HCT116 (cell line): ENCODE results near the gene SPOP. TPM values are rescaled to one million over a fixed set of nuclear protein-coding genes. Genes with fewer than 3 reads are reported as not detected.

ENCODE experiments used
- ATAC-seq: fragments of 200-7000 bp; cut with Tn5 transposase; 2 replicates; pipeline ENCODE4 v1.9.1; 2020; ENCODE audit warnings: mild to moderate bottlenecking, moderate library complexity
- BruUV-seq: library from RNA; stranded (reverse); fragments of 400-500 nt; replicated peaks from 2 replicates; lab custom pipeline; 2021; lab: Mats Ljungman, UMichigan
- CTCF ChIA-PET: fragments of 300-600 bp; sonication (Branson Sonifier 250); formaldehyde crosslinking; loops from one replicate; lab custom pipeline; 2021; ENCODE audit warnings: antibody characterized with exemption; lab: Charles Lee
- POLR2A ChIA-PET: fragments of 300-600, 350-600 bp; sonication (Branson Sonifier 250); formaldehyde crosslinking; loops from one replicate; lab custom pipeline; 2021; ENCODE audit warnings: antibody characterized with exemption; lab: Charles Lee
- RAD21 ChIA-PET, 2 experiments: fragments of 300-600 bp; sonication (Branson Sonifier 250); formaldehyde crosslinking; loops; one replicate each; lab custom pipeline; 2023; ENCODE audit warnings: low total read pairs in 2 of 2; ENCODE audit not compliant: uncharacterized antibody in 2 of 2, unreplicated experiment in 2 of 2, low non-redundant PET in 1 of 2; lab: Charles Lee
- DNase-seq: peaks from one replicate; pipeline ENCODE4 v3.0.0-alpha.2; 2010; ENCODE audit warnings: low read depth, low spot score
- H2AFZ ChIP-seq: fragments of 200-600 bp; shearing (Covaris generic), sonication (generic); 2 replicates; pipeline ENCODE4 v1.6.1; 2017; ENCODE audit warnings: low read depth, mixed run types, mixed read lengths, antibody characterized with exemption, low read length; ENCODE audit not compliant: poor library complexity, severe bottlenecking
- H3K27ac ChIP-seq: 2 replicates; pipeline ENCODE4 v1.5.1; 2012; ENCODE audit warnings: low read depth, low read length
- H3K27me3 ChIP-seq: fragments of 200-600 bp; sonication (generic); 2 replicates; pipeline ENCODE4 v1.6.1; 2016; ENCODE audit warnings: mixed run types, low read length, mixed read lengths; ENCODE audit not compliant: insufficient read depth
- H3K36me3 ChIP-seq, 2 experiments: fragments of 200-500 bp in 1 of 2; fragments of 200-600 bp in 1 of 2; sonication (Bioruptor generic) in 1 of 2; sonication (generic) in 1 of 2; 2 replicates each; pipeline versions ENCODE4 v1.5.1 to v1.6.1; 2014 to 2016; ENCODE audit warnings: low read length in 2 of 2, inconsistent platforms in 1 of 2, mixed read lengths in 1 of 2, mixed run types in 1 of 2; ENCODE audit not compliant: insufficient read depth in 2 of 2, control insufficient read depth in 1 of 2
- H3K4me1 ChIP-seq, 2 experiments: fragments of 200-600 bp in 1 of 2; sonication (generic) in 1 of 2; 2 replicates each; pipeline versions ENCODE4 v1.5.1 to v1.6.1; 2012 to 2017; ENCODE audit warnings: low read length in 2 of 2, inconsistent platforms in 1 of 2, mild to moderate bottlenecking in 1 of 2, mixed read lengths in 1 of 2, mixed run types in 1 of 2, moderate library complexity in 1 of 2; ENCODE audit not compliant: insufficient read depth in 2 of 2, control insufficient read depth in 1 of 2
- H3K4me2 ChIP-seq: fragments of 200-600 bp; sonication (generic); 2 replicates; pipeline ENCODE4 v1.6.1; 2017; ENCODE audit warnings: mixed run types, low read length, mixed read lengths
- H3K4me3 ChIP-seq, 2 experiments: fragments of 200-600 bp in 1 of 2; sonication (generic) in 1 of 2; replicated peaks in 1 of 2; 2 replicates each; pipeline ENCODE4 v1.5.1; 2011 to 2016; ENCODE audit warnings: low read length in 2 of 2, control low read depth in 1 of 2, low read depth in 1 of 2, mild to moderate bottlenecking in 1 of 2, mixed read lengths in 1 of 2, mixed run types in 1 of 2
- H3K79me2 ChIP-seq: fragments of 200-600 bp; sonication (generic); 2 replicates; pipeline ENCODE4 v1.6.1; 2017; ENCODE audit warnings: mild to moderate bottlenecking, mixed run types, low read length, moderate library complexity, mixed read lengths; ENCODE audit not compliant: insufficient read depth
- H3K9ac ChIP-seq: fragments of 200-600 bp; sonication (generic); 2 replicates; pipeline ENCODE4 v1.6.1; 2016; ENCODE audit warnings: low read length, mixed read lengths
- H3K9me2 ChIP-seq: fragments of 200-600 bp; sonication (generic), shearing (Covaris generic); 2 replicates; pipeline ENCODE4 v1.6.1; 2017; ENCODE audit warnings: mixed run types, mild to moderate bottlenecking, moderate library complexity; ENCODE audit not compliant: insufficient read depth
- H3K9me3 ChIP-seq, 2 experiments: fragments of 200-500 bp in 1 of 2; fragments of 200-600 bp in 1 of 2; sonication (Bioruptor generic) in 1 of 2; sonication (generic) in 1 of 2; 2 replicates each; pipeline ENCODE4 v1.6.1; 2014 to 2017; ENCODE audit warnings: low read length in 2 of 2, mixed read lengths in 2 of 2, inconsistent platforms in 1 of 2, low read depth in 1 of 2, mild to moderate bottlenecking in 1 of 2, mixed run types in 1 of 2, moderate library complexity in 1 of 2; ENCODE audit not compliant: control insufficient read depth in 1 of 2, insufficient read depth in 1 of 2
- H4K20me1 ChIP-seq: fragments of 200-600 bp; sonication (generic), shearing (Covaris generic); 2 replicates; pipeline ENCODE4 v1.6.1; 2017; ENCODE audit warnings: mixed run types, mild to moderate bottlenecking, moderate library complexity; ENCODE audit not compliant: insufficient read depth
- CBX3 ChIP-seq: IDR thresholded peaks from 2 replicates; pipeline ENCODE4 v1.6.1; 2012; ENCODE audit warnings: low read depth
- CEBPB ChIP-seq: IDR thresholded peaks from 2 replicates; pipeline ENCODE4 v1.6.1; 2012; ENCODE audit warnings: low read depth
- EGR1 ChIP-seq: IDR thresholded peaks from 2 replicates; pipeline ENCODE4 v1.6.1; 2012; ENCODE audit warnings: low read depth
- ELF1 ChIP-seq: IDR thresholded peaks from 2 replicates; pipeline ENCODE4 v1.6.1; 2012; ENCODE audit warnings: low read depth, borderline replicate concordance
- EZH2 ChIP-seq: fragments of 200-600 bp; sonication (generic); IDR thresholded peaks from 2 replicates; pipeline ENCODE4 v1.6.1; 2017; ENCODE audit warnings: antibody characterized with exemption, mixed run types
- EZH2phosphoT487 ChIP-seq: fragments of 200-600 bp; IDR thresholded peaks from 2 replicates; pipeline ENCODE4 v1.6.1; 2018; ENCODE audit warnings: antibody characterized with exemption, borderline replicate concordance
- POLR2A ChIP-seq: IDR thresholded peaks from 2 replicates; pipeline ENCODE4 v1.7.0; 2011; ENCODE audit warnings: borderline replicate concordance; ENCODE audit not compliant: insufficient read depth, insufficient read length; ENCODE audit errors: extremely low read depth
- POLR2AphosphoS5 ChIP-seq: IDR thresholded peaks from 2 replicates; pipeline ENCODE4 v1.6.1; 2011; ENCODE audit warnings: mild to moderate bottlenecking, low read depth, low read length, moderate library complexity
- RAD21 ChIP-seq: IDR thresholded peaks from 2 replicates; pipeline ENCODE4 v1.6.1; 2012; ENCODE audit warnings: low read depth, mild to moderate bottlenecking
- SP1 ChIP-seq: IDR thresholded peaks from 2 replicates; pipeline ENCODE4 v1.6.1; 2012; ENCODE audit warnings: low read depth
- SRF ChIP-seq: IDR thresholded peaks from 2 replicates; pipeline ENCODE4 v1.6.1; 2012; ENCODE audit warnings: low read depth
- TCF7L2 ChIP-seq: IDR thresholded peaks from 2 replicates; pipeline ENCODE4 v1.7.0; 2011; ENCODE audit warnings: borderline replicate concordance, inconsistent platforms; ENCODE audit not compliant: insufficient read depth, insufficient read length; ENCODE audit errors: extremely low read depth
- YY1 ChIP-seq: IDR thresholded peaks from 2 replicates; pipeline ENCODE4 v1.6.1; 2011; ENCODE audit warnings: low read length, low read depth, moderate library complexity, mild to moderate bottlenecking; ENCODE audit not compliant: insufficient replicate concordance; ENCODE audit errors: extremely low read depth
- ZNF274 ChIP-seq: fragments of 200-500 bp; sonication (Bioruptor generic); IDR thresholded peaks from 2 replicates; pipeline ENCODE4 v1.6.1; 2014; ENCODE audit warnings: mild to moderate bottlenecking, low read depth, low read length, inconsistent platforms
- intact Hi-C: fragments of 100-400 bp; cut with micrococcal nuclease; formaldehyde crosslinking; loops from 2 replicates; pipeline ENCODE4 v1.10.0; 2022
- total RNA-seq: library from RNA; stranded (reverse); gene quantifications from one replicate; pipeline ENCODE4 v1.2.1, GENCODE V29; 2021; ENCODE audit not compliant: unreplicated experiment
- TF ChIP-seq, protein P1 (sequence below): IDR thresholded peaks from 2 replicates; pipeline ENCODE4 v1.6.1; 2012
- TF ChIP-seq, protein P2 (sequence below), 3 experiments: fragments of 200-600 bp in 1 of 3; sonication (generic) in 1 of 3; IDR thresholded peaks in 2 of 3; conservative IDR thresholded peaks in 1 of 3; 2 replicates each; pipeline ENCODE4 v1.5.1; 2012 to 2017; ENCODE audit warnings: low read depth in 2 of 3, low read length in 2 of 3, antibody characterized with exemption in 1 of 3, borderline replicate concordance in 1 of 3, control low read depth in 1 of 3, mild to moderate bottlenecking in 1 of 3, mixed read lengths in 1 of 3, mixed run types in 1 of 3, moderate library complexity in 1 of 3; ENCODE audit not compliant: insufficient read depth in 1 of 3
- TF ChIP-seq, protein P3 (sequence below): IDR thresholded peaks from 2 replicates; pipeline ENCODE4 v1.6.1; 2012
- TF ChIP-seq, protein P4 (sequence below): IDR thresholded peaks from 2 replicates; pipeline ENCODE4 v1.6.1; 2012; ENCODE audit warnings: low read depth

Gene SPOP
- total RNA-seq, 1 experiment from 2014 or later = 85.1 TPM

DNA sequence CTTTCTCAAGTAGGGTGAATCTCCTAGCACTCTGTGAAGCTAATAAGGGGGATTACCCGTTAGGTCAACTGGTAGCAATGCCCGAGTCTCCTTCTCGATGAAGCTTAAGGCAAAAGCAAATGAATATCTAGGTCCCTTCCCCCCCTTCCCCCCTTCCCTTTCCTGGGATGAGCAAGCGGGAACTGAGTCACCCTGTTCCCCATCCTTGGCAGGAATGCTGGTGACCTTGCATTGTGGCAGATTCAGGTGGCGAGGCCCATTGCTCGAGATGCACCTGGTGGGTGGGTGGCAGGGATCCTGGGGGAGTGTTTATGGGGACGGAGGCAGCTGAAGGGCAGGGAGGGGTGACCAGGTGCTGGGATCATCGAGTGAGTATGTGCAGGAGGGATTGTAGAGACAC is 95.1 kb downstream of the SPOP start:
- ChIA-PET RAD21 (no interaction called here), POLR2A (no interaction called here), CTCF (no interaction called here)
- Histone ChIP-seq H3K4me3 (no peak overlapping the region), H3K4me2 (no peak overlapping the region), H3K9me3 (no peaks in the 10 kb centered on the region), H3K36me3 (no peaks in the 10 kb centered on the region), H4K20me1 (no peaks in the 10 kb centered on the region), H3K27ac (no peak overlapping the region), H3K9me2 (no peaks in the 10 kb centered on the region), H2AFZ (no peak overlapping the region), H3K9ac (no peak overlapping the region), H3K27me3 (no peaks in the 10 kb centered on the region), H3K79me2 (no peaks in the 10 kb centered on the region), H3K4me1 (peaks cover 0 to 12% of the 10 kb centered on the region in 2 experiments; a peak in 2 of 4 replicates)
- no TSS peak for BruUV-seq
- no peak for TF ChIP-seq YY1
- TF ChIP-seq POLR2A = no peak
- TF ChIP-seq ZNF274 = no peak
- TF ChIP-seq EGR1 = no peak
- TF ChIP-seq, protein P1, sequence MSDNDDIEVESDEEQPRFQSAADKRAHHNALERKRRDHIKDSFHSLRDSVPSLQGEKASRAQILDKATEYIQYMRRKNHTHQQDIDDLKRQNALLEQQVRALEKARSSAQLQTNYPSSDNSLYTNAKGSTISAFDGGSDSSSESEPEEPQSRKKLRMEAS = no peak
- TF ChIP-seq, protein P2, sequence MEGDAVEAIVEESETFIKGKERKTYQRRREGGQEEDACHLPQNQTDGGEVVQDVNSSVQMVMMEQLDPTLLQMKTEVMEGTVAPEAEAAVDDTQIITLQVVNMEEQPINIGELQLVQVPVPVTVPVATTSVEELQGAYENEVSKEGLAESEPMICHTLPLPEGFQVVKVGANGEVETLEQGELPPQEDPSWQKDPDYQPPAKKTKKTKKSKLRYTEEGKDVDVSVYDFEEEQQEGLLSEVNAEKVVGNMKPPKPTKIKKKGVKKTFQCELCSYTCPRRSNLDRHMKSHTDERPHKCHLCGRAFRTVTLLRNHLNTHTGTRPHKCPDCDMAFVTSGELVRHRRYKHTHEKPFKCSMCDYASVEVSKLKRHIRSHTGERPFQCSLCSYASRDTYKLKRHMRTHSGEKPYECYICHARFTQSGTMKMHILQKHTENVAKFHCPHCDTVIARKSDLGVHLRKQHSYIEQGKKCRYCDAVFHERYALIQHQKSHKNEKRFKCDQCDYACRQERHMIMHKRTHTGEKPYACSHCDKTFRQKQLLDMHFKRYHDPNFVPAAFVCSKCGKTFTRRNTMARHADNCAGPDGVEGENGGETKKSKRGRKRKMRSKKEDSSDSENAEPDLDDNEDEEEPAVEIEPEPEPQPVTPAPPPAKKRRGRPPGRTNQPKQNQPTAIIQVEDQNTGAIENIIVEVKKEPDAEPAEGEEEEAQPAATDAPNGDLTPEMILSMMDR (IDR thresholded peaks at IDR 0.05 in 2 of 3, conservative IDR thresholded peaks at IDR 0.05 in 1 of 3; ENCODE audit: borderline replicate concordance in 1 of 3, insufficient read depth in 1 of 3, low read depth in 2 of 3, low read length in 2 of 3) = no peak
- no peak for TF ChIP-seq ELF1
- no peak for TF ChIP-seq SP1
- TF ChIP-seq TCF7L2 = no peak
- TF ChIP-seq POLR2AphosphoS5 = no peak
- TF ChIP-seq, protein P3, sequence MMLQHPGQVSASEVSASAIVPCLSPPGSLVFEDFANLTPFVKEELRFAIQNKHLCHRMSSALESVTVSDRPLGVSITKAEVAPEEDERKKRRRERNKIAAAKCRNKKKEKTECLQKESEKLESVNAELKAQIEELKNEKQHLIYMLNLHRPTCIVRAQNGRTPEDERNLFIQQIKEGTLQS = no peak
- TF ChIP-seq RAD21 = no peak
- TF ChIP-seq, protein P4, sequence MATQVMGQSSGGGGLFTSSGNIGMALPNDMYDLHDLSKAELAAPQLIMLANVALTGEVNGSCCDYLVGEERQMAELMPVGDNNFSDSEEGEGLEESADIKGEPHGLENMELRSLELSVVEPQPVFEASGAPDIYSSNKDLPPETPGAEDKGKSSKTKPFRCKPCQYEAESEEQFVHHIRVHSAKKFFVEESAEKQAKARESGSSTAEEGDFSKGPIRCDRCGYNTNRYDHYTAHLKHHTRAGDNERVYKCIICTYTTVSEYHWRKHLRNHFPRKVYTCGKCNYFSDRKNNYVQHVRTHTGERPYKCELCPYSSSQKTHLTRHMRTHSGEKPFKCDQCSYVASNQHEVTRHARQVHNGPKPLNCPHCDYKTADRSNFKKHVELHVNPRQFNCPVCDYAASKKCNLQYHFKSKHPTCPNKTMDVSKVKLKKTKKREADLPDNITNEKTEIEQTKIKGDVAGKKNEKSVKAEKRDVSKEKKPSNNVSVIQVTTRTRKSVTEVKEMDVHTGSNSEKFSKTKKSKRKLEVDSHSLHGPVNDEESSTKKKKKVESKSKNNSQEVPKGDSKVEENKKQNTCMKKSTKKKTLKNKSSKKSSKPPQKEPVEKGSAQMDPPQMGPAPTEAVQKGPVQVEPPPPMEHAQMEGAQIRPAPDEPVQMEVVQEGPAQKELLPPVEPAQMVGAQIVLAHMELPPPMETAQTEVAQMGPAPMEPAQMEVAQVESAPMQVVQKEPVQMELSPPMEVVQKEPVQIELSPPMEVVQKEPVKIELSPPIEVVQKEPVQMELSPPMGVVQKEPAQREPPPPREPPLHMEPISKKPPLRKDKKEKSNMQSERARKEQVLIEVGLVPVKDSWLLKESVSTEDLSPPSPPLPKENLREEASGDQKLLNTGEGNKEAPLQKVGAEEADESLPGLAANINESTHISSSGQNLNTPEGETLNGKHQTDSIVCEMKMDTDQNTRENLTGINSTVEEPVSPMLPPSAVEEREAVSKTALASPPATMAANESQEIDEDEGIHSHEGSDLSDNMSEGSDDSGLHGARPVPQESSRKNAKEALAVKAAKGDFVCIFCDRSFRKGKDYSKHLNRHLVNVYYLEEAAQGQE = no peak
- TF ChIP-seq EZH2 = no peak
- no peak for TF ChIP-seq CEBPB
- no peak for TF ChIP-seq EZH2phosphoT487
- TF ChIP-seq SRF = no peak
- no peak for TF ChIP-seq CBX3
- DNase-seq = no peak
- intact Hi-C loops = no loop called here
- ATAC-seq = no peak
